Astrocyte (in vitro differentiated cells and primary cell): ENCODE data around the gene CD58.

Source experiments
- EZH2 ChIP-seq: IDR thresholded peaks from 2 replicates; pipeline ENCODE4 v1.6.1; 2012; ENCODE audit warnings: mild to moderate bottlenecking, low read length, inconsistent platforms; ENCODE audit not compliant: insufficient read depth
- TF ChIP-seq, protein P1 (sequence below): IDR thresholded peaks from 2 replicates; pipeline ENCODE4 v1.5.1; 2011; ENCODE audit warnings: low read depth, mild to moderate bottlenecking, inconsistent platforms, low read length, moderate library complexity; ENCODE audit not compliant: insufficient read depth

DNA sequence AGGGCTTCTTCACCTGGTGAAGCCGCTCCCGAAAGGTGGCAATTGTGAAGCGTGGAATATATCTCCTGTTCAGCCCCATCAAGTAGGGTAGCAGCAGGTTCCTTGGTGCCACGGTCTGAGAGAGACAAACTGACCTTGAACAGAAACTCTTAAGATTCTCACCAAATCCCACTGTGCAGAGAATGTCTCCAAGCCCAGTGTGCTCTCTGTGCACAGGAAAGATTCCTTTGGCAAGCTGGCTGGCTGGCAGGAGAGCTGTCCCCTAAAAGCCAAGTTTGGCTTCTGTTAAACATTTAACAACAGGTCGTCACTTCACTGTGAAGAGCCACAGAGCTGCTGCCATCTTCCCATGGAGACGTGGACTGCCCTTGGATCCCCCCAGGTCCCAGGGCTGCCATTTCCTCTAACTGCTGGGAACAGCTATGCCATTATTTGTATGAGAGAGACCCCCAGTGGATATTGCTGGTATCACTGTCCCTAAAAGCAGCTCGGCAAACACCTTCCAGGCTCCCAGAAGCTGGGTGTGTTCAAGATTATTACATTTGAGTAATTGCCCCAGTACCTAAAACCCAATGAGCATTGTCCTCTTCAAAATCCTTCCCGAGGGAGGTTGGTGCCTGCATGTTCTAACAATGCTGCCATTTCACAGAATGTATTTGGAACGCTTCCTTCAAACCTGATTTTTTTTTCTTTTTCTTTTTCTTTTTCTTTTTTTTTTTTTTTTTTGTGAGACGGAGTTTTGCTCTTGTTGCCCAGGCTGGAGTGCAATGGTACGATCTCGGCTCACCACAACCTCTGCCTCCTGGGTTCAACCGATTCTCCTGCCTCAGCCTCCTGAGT lies 71.8 kb downstream of the CD58 start:
- TF ChIP-seq, protein P1, sequence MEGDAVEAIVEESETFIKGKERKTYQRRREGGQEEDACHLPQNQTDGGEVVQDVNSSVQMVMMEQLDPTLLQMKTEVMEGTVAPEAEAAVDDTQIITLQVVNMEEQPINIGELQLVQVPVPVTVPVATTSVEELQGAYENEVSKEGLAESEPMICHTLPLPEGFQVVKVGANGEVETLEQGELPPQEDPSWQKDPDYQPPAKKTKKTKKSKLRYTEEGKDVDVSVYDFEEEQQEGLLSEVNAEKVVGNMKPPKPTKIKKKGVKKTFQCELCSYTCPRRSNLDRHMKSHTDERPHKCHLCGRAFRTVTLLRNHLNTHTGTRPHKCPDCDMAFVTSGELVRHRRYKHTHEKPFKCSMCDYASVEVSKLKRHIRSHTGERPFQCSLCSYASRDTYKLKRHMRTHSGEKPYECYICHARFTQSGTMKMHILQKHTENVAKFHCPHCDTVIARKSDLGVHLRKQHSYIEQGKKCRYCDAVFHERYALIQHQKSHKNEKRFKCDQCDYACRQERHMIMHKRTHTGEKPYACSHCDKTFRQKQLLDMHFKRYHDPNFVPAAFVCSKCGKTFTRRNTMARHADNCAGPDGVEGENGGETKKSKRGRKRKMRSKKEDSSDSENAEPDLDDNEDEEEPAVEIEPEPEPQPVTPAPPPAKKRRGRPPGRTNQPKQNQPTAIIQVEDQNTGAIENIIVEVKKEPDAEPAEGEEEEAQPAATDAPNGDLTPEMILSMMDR, result peak; percentile 95
- TF ChIP-seq EZH2, result no peak
